ENCODE data around the gene SYCE1.

DNA sequence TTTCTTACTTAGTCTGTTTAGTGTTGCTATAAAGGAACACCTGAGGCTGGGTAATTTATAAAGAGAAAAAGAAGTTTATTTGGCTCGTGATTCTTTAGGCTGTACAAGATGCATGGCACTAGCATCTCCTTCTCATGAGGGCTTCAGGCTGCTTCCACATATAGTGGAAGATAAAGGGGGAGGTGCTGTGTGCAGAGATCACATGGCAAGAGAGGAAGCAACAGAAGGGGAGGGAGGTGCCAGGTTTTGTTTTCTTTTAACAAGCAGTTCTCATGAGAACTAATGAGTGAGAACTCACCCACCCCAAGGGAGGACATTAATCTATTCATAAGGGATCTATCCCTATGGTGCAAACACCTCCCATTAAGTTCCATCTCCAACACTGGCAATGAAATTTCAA is 20.9 kb downstream of the SYCE1 start:
- TF ChIP-seq, protein P1, sequence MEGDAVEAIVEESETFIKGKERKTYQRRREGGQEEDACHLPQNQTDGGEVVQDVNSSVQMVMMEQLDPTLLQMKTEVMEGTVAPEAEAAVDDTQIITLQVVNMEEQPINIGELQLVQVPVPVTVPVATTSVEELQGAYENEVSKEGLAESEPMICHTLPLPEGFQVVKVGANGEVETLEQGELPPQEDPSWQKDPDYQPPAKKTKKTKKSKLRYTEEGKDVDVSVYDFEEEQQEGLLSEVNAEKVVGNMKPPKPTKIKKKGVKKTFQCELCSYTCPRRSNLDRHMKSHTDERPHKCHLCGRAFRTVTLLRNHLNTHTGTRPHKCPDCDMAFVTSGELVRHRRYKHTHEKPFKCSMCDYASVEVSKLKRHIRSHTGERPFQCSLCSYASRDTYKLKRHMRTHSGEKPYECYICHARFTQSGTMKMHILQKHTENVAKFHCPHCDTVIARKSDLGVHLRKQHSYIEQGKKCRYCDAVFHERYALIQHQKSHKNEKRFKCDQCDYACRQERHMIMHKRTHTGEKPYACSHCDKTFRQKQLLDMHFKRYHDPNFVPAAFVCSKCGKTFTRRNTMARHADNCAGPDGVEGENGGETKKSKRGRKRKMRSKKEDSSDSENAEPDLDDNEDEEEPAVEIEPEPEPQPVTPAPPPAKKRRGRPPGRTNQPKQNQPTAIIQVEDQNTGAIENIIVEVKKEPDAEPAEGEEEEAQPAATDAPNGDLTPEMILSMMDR (optimal IDR thresholded peaks at IDR 0.05 in 1 of 3, IDR thresholded peaks at IDR 0.05 in 1 of 3, conservative IDR thresholded peaks at IDR 0.05 in 1 of 3; ENCODE audit: extremely low read depth in 1 of 3, insufficient read depth in 2 of 3, low read length in 3 of 3), result no peak
- TF ChIP-seq EZH2 (IDR thresholded peaks at IDR 0.05; ENCODE audit: low read length), result no peak
